H9 (cell line): ENCODE results near the gene ZNF547. TPM values are rescaled to one million over a fixed set of nuclear protein-coding genes. Genes with fewer than 3 reads are reported as not detected.

Source experiments
- DNase-seq: peaks from one replicate; pipeline ENCODE4 v3.0.0-alpha.2; 2017
- H2AFZ ChIP-seq: one replicate; pipeline ENCODE4 v1.6.1; 2013; ENCODE audit warnings: mild to moderate bottlenecking, low read length, control low read depth, moderate library complexity
- H2AK5ac ChIP-seq: 2 replicates; pipeline ENCODE4 v1.6.1; 2013; ENCODE audit warnings: low read length, control low read depth, mixed read lengths; ENCODE audit not compliant: insufficient read length
- H2BK120ac ChIP-seq: one replicate; pipeline ENCODE4 v1.6.1; 2013; ENCODE audit warnings: low read depth, mild to moderate bottlenecking, low read length, control low read depth, inconsistent platforms; ENCODE audit not compliant: poor library complexity, severe bottlenecking
- H2BK12ac ChIP-seq: 2 replicates; pipeline ENCODE4 v1.6.1; 2013; ENCODE audit warnings: low read length, control low read depth, mixed read lengths, low read depth; ENCODE audit not compliant: insufficient read length
- H2BK15ac ChIP-seq: 2 replicates; pipeline ENCODE4 v1.6.1; 2013; ENCODE audit warnings: low read depth, low read length, control low read depth
- H2BK20ac ChIP-seq: one replicate; pipeline ENCODE4 v1.6.1; 2013; ENCODE audit warnings: low read depth, mild to moderate bottlenecking, low read length, control low read depth, inconsistent platforms; ENCODE audit not compliant: poor library complexity, severe bottlenecking
- H2BK5ac ChIP-seq: 2 replicates; pipeline ENCODE4 v1.6.1; 2013; ENCODE audit warnings: low read length, control low read depth, mixed read lengths; ENCODE audit not compliant: insufficient read length
- H3K14ac ChIP-seq: 2 replicates; pipeline ENCODE4 v1.6.1; 2013; ENCODE audit warnings: low read length, control low read depth; ENCODE audit not compliant: insufficient read depth
- H3K18ac ChIP-seq: 2 replicates; pipeline ENCODE4 v1.6.1; 2013; ENCODE audit warnings: low read depth, mild to moderate bottlenecking, mixed read lengths, low read length, control low read depth; ENCODE audit not compliant: insufficient read length
- H3K23ac ChIP-seq: 2 replicates; pipeline ENCODE4 v1.6.1; 2013; ENCODE audit warnings: low read length, control low read depth, mixed read lengths, low read depth; ENCODE audit not compliant: insufficient read length
- H3K23me2 ChIP-seq: 2 replicates; pipeline ENCODE4 v1.6.1; 2013; ENCODE audit warnings: low read depth, mild to moderate bottlenecking, mixed read lengths, low read length, control low read depth; ENCODE audit not compliant: insufficient read length, poor library complexity, severe bottlenecking
- H3K27ac ChIP-seq: 2 replicates; pipeline ENCODE4 v1.5.1; 2013; ENCODE audit warnings: low read length, control low read depth, mixed read lengths, low read depth; ENCODE audit not compliant: insufficient read length
- H3K27me3 ChIP-seq: 2 replicates; pipeline ENCODE4 v1.6.1; 2013; ENCODE audit warnings: low read length, control low read depth, inconsistent platforms; ENCODE audit not compliant: insufficient read depth
- H3K4ac ChIP-seq: 2 replicates; pipeline ENCODE4 v1.6.1; 2013; ENCODE audit warnings: low read depth, mild to moderate bottlenecking, control low read depth, inconsistent platforms, low read length, moderate library complexity
- H3K4me1 ChIP-seq: 2 replicates; pipeline ENCODE4 v1.6.1; 2013; ENCODE audit warnings: low read length, control low read depth, inconsistent platforms; ENCODE audit not compliant: insufficient read depth
- H3K4me2 ChIP-seq: 2 replicates; pipeline ENCODE4 v1.6.1; 2013; ENCODE audit warnings: low read length, control low read depth, mixed read lengths; ENCODE audit not compliant: insufficient read length, insufficient read depth
- H3K56ac ChIP-seq: 2 replicates; pipeline ENCODE4 v1.6.1; 2013; ENCODE audit warnings: low read depth, mild to moderate bottlenecking, mixed read lengths, low read length, control low read depth; ENCODE audit not compliant: insufficient read length
- H3K79me1 ChIP-seq: 2 replicates; pipeline ENCODE4 v1.6.1; 2013; ENCODE audit warnings: low read depth, mild to moderate bottlenecking, moderate library complexity, low read length, control low read depth, inconsistent platforms; ENCODE audit not compliant: insufficient read depth, poor library complexity, severe bottlenecking
- H3K79me2 ChIP-seq: 2 replicates; pipeline ENCODE4 v1.6.1; 2013; ENCODE audit warnings: low read length, control low read depth, inconsistent platforms; ENCODE audit not compliant: insufficient read depth
- H3K9ac ChIP-seq: 2 replicates; pipeline ENCODE4 v1.6.1; 2013; ENCODE audit warnings: low read length, control low read depth, mixed read lengths; ENCODE audit not compliant: insufficient read length; ENCODE audit errors: extremely low read depth
- H3K9me3 ChIP-seq: one replicate; pipeline ENCODE4 v1.6.1; 2013; ENCODE audit warnings: low read depth, low read length, inconsistent platforms; ENCODE audit not compliant: control insufficient read depth
- H3T11ph ChIP-seq: one replicate; pipeline ENCODE4 v1.6.1; 2013; ENCODE audit warnings: mild to moderate bottlenecking, low read length, control low read depth, inconsistent platforms
- H4K20me1 ChIP-seq: one replicate; pipeline ENCODE4 v1.6.1; 2013; ENCODE audit not compliant: control insufficient read depth, insufficient read length, insufficient read depth
- H4K5ac ChIP-seq: 2 replicates; pipeline ENCODE4 v1.6.1; 2013; ENCODE audit warnings: low read depth, mild to moderate bottlenecking, mixed read lengths, low read length, control low read depth; ENCODE audit not compliant: insufficient read length
- H4K8ac ChIP-seq: replicated peaks from 2 replicates; pipeline ENCODE4 v1.6.1; 2013; ENCODE audit warnings: low read length, control low read depth, mixed read lengths, low read depth; ENCODE audit not compliant: insufficient read length
- H4K91ac ChIP-seq: 2 replicates; pipeline ENCODE4 v1.6.1; 2013; ENCODE audit warnings: low read depth, mild to moderate bottlenecking, moderate library complexity, mixed read lengths, low read length, control low read depth; ENCODE audit not compliant: insufficient read length
- H3K27ac Mint-ChIP-seq, 3 experiments: 2 replicates in 2 of 3; 3 replicates in 1 of 3; pipeline ENCODE4 v1.8.0; 2020 to 2021; ENCODE audit warnings: mixed read lengths in 3 of 3, mild to moderate bottlenecking in 1 of 3, moderate library complexity in 1 of 3
- H3K27me3 Mint-ChIP-seq: 2 replicates; pipeline ENCODE4 v1.8.0; 2021; ENCODE audit warnings: low read depth, mild to moderate bottlenecking, moderate library complexity, mixed read lengths
- H3K36me3 Mint-ChIP-seq, 3 experiments: 2 replicates in 2 of 3; 3 replicates in 1 of 3; pipeline ENCODE4 v1.8.0; 2020 to 2021; ENCODE audit warnings: low read depth in 3 of 3, mixed read lengths in 3 of 3; ENCODE audit not compliant: insufficient read depth in 1 of 3
- H3K4me1 Mint-ChIP-seq, 2 experiments: 2 replicates each; pipeline ENCODE4 v1.8.0; 2020; ENCODE audit warnings: mixed read lengths in 2 of 2
- H3K4me3 Mint-ChIP-seq, 2 experiments: 2 replicates in 1 of 2; 3 replicates in 1 of 2; pipeline ENCODE4 v1.8.0; 2020 to 2021; ENCODE audit warnings: mild to moderate bottlenecking in 2 of 2, mixed read lengths in 2 of 2, moderate library complexity in 1 of 2
- H3K9me3 Mint-ChIP-seq, 2 experiments: 2 replicates in 1 of 2; 3 replicates in 1 of 2; pipeline ENCODE4 v1.8.0; 2020; ENCODE audit warnings: mild to moderate bottlenecking in 2 of 2, mixed read lengths in 2 of 2, moderate library complexity in 1 of 2
- CTCF ChIP-seq: fragments of 200-600 bp; sonication (generic); conservative IDR thresholded peaks from 3 replicates; pipeline ENCODE4 v1.8.0; 2021; ENCODE audit warnings: antibody characterized with exemption, mild to moderate bottlenecking
- WGBS: extraction: QIAGEN DNeasy Blood & Tissue Kit; methylation state at CpG from one replicate; pipeline ENCODE4 v1.1.7; 2013; ENCODE audit warnings: missing lambda C conversion rate, low lambda C conversion rate, mixed read lengths; ENCODE audit not compliant: insufficient read length; ENCODE audit errors: extremely low coverage; 5-methylcytosine and 5-hydroxymethylcytosine counted together
- total RNA-seq: library from RNA; stranded (reverse); gene quantifications from 2 replicates; pipeline ENCODE4 v1.2.1, GENCODE V29; 2021

Gene ZNF547
- total RNA-seq, 1 experiment from 2014 or later, result 3.8 TPM

- Histone ChIP-seq H2BK120ac (no peak within 1 kb of the TSS), H3K56ac (no peak within 1 kb of the TSS), H2AFZ (no peak within 1 kb of the TSS), H3T11ph (no peak within 1 kb of the TSS), H2BK15ac (no peak within 1 kb of the TSS), H3K14ac (peak within 1 kb of the TSS; percentile 70), H3K27ac (no peak within 1 kb of the TSS), H3K4me1 (no peaks in the 10 kb centered on the region), H4K20me1 (no peaks in the 10 kb centered on the region), H3K4ac (no peak within 1 kb of the TSS), H4K5ac (peak within 1 kb of the TSS; percentile 27), H3K79me2 (peaks cover 13% of the 10 kb centered on the region; the same call in 1 of the 2 replicates), H3K79me1 (peaks cover 3% of the 10 kb centered on the region), H3K23ac (no peak within 1 kb of the TSS), H4K8ac (no peak within 1 kb of the TSS), H2BK20ac (no peak within 1 kb of the TSS), H2AK5ac (no peak within 1 kb of the TSS), H3K18ac (no peak within 1 kb of the TSS), H2BK5ac (no peak within 1 kb of the TSS), H3K9ac (peak within 1 kb of the TSS; percentile 89), H2BK12ac (no peak within 1 kb of the TSS), H4K91ac (no peak within 1 kb of the TSS), H3K4me2 (peak within 1 kb of the TSS; percentile 99), H3K23me2 (peaks cover 7% of the 10 kb centered on the region), H3K9me3 (no peaks in the 10 kb centered on the region), H3K27me3 (no peaks in the 10 kb centered on the region)
- H3K27ac Mint-ChIP-seq, result peak within 1 kb of the TSS; percentile 80 to 96 (median 91)
- DNase-seq, result peak; percentile 97
- peaks cover 12 to 20% of the 10 kb centered on the region in 2 experiments for H3K4me1 Mint-ChIP-seq
- peak within 1 kb of the TSS; percentile 97 to 98 for H3K4me3 Mint-ChIP-seq
- H3K27me3 Mint-ChIP-seq, result peaks cover 10% of the 10 kb centered on the region
- no peaks in the 10 kb centered on the region for H3K9me3 Mint-ChIP-seq
- no peak for TF ChIP-seq CTCF
- no CpG with 5 or more reads among the region's 57 CpGs for WGBS
- peaks cover 13 to 26% (median 26%) of the 10 kb centered on the region in 3 experiments; a peak in 6 of 7 replicates for H3K36me3 Mint-ChIP-seq
Observed at GRCh38 chr19:57350877-57351805, 12.2 kb upstream of the ZNF547 start, which contains the start of gene ZNF304. TSS of gene ZNF304 (plus strand) at chr19:57351271. CDS start at chr19:57351665, 394 bp downstream.
